GM21529 (cell line): ENCODE data around the gene EPM2A.

ENCODE experiments used
- ATAC-seq: cut with Tn5 transposase; IDR thresholded peaks from one replicate; pipeline ENCODE4 v1.9.1; 2021; ENCODE audit not compliant: unreplicated experiment

The EPM2A gene

GRCh38 chr6:145603991-145604390 lies 131.3 kb downstream of the EPM2A start:
- no peak for ATAC-seq

- ATAC-seq, result no peak
Observed at GRCh38 chr6:145603424-145603833, 131.9 kb downstream of the EPM2A start.

DNA sequence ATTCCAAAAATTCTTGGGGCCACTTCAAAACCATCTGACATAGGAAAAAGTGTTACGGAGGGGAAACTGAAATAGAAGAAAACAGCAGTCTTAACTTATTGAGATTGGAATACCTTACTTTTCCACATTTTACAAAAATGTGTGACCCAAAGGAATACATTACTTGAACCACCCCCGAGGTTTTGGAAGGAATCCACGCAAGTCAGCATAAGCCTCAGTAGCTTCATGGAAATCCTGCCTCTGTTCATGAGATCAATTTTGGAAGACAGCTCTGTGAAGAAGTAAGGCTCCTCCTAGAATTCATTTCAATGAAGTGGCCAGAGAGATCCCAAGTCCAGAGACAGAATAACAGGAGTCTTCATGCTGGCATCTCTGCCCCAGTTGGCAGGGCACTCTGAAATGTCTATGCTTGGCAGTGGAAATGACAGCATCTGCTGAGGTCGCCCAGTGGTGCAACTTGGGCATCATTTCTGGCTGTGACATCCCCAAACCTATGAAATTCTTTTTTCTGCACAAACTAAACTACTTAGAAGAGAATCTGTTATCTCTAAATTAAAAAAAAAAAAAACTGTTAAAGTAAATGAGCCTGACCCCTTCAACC lies 132.5 kb downstream of the EPM2A start:
- ATAC-seq, result no peak

DNA sequence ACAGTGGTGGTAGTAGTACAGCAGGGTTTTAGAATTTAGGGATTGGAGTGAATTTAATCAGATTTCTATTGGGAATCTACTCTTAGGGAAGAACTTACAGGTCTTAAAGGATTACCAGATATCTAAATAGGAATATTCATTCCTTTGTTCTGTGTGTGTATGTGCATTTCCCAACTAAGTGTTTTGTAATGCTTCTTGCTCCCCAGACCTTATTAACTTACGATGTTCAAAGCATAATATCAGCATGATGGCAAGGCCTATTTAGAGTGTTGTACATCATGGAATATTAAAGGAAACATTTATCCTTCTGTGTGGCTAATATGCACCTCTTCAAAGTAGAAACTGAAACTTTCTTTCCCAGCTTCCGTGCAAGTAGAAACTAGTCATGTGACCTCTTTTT lies 133.9 kb downstream of the EPM2A start:
- ATAC-seq, result no peak

DNA sequence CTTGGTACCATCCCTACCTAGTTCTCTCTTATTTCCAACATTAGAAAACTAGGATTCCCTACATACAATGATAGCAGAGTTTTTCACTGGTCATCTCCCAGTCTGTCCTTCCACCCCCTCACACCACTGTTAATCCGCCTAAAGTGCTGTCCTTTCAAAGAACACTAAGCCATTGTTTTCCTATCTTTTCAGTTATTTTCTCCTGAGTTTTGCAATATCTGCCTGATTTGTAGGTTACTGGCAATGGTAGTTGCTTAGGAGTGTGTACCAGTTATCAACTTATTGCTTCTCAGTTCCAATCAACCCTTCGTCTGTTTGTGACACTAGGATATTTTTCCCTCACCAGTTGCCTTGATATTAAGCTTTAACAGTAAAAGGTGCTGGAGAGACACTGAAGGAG lies 135.0 kb downstream of the EPM2A start:
- no peak for ATAC-seq

GRCh38 chr6:145588981-145589380 lies 146.3 kb downstream of the EPM2A start:
- no peak for ATAC-seq

DNA sequence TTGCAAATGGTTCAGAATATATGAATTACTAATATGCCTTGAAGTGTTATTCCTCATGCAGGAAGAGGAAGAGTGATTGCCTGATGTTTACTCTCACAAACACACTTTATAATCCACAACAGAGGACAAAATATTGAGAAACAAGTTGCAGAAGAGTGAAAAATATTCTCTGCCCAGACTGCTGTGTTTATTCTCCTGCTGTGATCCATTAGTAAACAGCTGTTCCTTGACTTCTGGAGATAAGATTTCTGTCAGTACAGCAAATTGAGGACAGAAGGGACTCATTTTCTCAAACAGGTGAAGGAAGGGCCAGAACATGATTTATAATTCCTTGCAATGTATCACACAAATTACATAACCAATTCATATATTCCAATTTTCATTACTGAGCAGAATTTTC lies 148.0 kb downstream of the EPM2A start:
- no peak for ATAC-seq

DNA sequence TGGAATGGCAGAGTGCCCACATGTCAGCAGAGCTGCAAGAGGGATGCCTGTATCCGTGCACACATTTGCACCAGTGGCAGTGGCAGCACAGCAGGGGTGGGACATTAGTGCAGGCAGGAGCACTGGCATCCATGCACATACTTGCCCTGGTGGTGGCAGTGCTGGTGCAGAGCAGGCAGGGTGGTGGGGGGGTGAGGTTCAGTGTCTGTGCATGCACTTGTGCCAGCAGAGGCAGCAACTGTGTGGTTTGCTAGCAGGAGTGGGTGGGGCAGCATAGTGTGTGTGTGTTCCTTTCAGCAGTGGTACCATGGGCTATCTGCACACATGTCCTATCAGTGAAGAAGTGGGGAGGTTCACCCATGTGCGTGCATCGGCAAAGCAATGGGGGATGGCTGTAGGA lies 151.6 kb downstream of the EPM2A start:
- no peak for ATAC-seq
